Astrocyte (in vitro differentiated cells and primary cell): ENCODE measurements around the gene DCUN1D3.

ENCODE experiments used
- EZH2 ChIP-seq: IDR thresholded peaks from 2 replicates; pipeline ENCODE4 v1.6.1; 2012; ENCODE audit warnings: mild to moderate bottlenecking, low read length, inconsistent platforms; ENCODE audit not compliant: insufficient read depth
- TF ChIP-seq, protein P1 (sequence below): IDR thresholded peaks from 2 replicates; pipeline ENCODE4 v1.5.1; 2011; ENCODE audit warnings: low read depth, mild to moderate bottlenecking, inconsistent platforms, low read length, moderate library complexity; ENCODE audit not compliant: insufficient read depth

DNA sequence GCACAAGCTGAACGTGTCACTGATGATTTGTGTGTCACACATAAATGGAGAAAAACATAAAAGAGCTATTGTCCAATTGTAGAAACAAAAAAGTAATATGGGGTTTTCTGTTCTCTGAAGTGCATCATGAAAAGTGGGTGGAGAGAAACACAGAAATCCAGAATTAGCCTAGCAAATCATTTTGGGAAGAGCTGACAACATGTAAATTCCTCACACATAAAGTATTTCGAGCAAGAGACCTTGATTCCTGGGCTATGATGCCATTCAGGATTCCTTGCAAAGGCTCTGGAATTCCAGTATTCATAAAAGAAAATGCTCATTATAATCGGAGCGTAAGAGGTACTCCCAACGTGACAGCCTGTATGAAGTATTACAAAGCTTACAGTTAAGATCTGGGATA lies 1.1 kb downstream of the DCUN1D3 start:
- TF ChIP-seq, protein P1, sequence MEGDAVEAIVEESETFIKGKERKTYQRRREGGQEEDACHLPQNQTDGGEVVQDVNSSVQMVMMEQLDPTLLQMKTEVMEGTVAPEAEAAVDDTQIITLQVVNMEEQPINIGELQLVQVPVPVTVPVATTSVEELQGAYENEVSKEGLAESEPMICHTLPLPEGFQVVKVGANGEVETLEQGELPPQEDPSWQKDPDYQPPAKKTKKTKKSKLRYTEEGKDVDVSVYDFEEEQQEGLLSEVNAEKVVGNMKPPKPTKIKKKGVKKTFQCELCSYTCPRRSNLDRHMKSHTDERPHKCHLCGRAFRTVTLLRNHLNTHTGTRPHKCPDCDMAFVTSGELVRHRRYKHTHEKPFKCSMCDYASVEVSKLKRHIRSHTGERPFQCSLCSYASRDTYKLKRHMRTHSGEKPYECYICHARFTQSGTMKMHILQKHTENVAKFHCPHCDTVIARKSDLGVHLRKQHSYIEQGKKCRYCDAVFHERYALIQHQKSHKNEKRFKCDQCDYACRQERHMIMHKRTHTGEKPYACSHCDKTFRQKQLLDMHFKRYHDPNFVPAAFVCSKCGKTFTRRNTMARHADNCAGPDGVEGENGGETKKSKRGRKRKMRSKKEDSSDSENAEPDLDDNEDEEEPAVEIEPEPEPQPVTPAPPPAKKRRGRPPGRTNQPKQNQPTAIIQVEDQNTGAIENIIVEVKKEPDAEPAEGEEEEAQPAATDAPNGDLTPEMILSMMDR, result no peak
- no peak for TF ChIP-seq EZH2
